HFF-Myc (cell line): ENCODE data around the gene UGT1A5.

ENCODE experiments used
- DNase-seq: peaks from one replicate; pipeline ENCODE4 v3.0.0-alpha.2; 2011; ENCODE audit warnings: low read depth; ENCODE audit errors: extremely low read depth
- H3K4me3 ChIP-seq: replicated peaks from 2 replicates; pipeline ENCODE4 v1.5.1; 2011; ENCODE audit warnings: low read depth, mild to moderate bottlenecking, control low read depth, low read length
- TF ChIP-seq, protein P1 (sequence below): IDR thresholded peaks from 2 replicates; pipeline ENCODE4 v1.5.1; 2012; ENCODE audit warnings: mild to moderate bottlenecking, low read depth, low read length, control low read depth; ENCODE audit errors: missing control alignments

The UGT1A5 gene

DNA sequence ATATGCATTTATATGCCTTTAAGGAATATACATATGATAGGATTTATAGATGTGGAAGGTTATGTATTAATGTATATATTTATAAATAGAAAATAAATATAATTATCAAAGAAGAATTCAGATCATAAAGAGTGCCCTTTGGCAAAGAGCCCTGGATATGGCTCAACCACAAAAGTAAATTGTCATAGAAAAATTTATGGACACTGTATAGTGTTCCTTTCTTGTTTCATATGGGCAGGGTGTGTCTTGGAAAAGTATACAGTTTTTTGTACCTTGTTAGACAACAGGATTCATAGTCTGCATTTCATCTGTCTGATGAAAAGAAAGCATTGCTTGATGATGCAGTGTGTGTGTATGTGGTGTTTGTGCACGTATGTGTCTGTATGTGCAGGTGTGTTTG lies 28.1 kb upstream of the UGT1A5 start:
- TF ChIP-seq, protein P1, sequence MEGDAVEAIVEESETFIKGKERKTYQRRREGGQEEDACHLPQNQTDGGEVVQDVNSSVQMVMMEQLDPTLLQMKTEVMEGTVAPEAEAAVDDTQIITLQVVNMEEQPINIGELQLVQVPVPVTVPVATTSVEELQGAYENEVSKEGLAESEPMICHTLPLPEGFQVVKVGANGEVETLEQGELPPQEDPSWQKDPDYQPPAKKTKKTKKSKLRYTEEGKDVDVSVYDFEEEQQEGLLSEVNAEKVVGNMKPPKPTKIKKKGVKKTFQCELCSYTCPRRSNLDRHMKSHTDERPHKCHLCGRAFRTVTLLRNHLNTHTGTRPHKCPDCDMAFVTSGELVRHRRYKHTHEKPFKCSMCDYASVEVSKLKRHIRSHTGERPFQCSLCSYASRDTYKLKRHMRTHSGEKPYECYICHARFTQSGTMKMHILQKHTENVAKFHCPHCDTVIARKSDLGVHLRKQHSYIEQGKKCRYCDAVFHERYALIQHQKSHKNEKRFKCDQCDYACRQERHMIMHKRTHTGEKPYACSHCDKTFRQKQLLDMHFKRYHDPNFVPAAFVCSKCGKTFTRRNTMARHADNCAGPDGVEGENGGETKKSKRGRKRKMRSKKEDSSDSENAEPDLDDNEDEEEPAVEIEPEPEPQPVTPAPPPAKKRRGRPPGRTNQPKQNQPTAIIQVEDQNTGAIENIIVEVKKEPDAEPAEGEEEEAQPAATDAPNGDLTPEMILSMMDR: no peak
- DNase-seq: no peak
- H3K4me3 ChIP-seq: no peak overlapping the region

DNA sequence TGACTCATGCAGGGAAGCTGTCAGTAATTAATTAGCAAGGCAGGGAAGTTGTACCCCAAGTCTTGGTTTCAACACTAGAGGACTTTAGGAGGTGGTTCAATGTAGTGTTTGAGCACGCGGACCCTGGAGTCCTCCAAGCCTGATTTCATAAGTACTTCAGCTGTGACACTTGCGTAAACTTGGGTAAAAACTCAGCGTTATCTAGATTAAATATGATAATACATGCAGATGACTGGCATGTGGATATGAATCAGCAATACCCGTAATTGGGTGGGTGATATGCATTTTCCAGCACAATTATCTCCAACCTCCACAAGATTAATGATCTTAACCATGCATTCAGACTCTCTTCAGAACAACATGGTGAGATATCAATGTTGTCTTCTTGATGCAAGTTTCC lies 25.8 kb upstream of the UGT1A5 start:
- TF ChIP-seq, protein P1: no peak
- no peak for DNase-seq
- H3K4me3 ChIP-seq: no peak overlapping the region

DNA sequence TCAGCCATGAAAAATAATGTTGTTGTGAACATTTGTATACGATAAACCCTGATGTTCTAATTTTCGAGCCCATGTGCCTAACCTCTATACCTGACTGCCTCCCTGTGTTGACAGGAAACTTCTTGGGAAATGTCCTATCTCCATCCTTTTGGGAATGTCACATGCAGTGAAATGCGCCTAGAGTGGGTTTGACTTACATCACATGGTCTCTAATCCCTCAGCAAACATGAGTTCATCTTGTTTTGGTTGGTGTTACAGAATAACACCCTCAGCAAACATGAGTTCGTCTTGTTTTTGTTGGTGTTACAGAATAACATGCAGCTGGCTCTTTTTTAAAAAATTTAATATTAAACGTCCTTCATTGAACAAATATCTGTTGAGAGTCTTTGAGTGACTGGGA lies 24.4 kb upstream of the UGT1A5 start:
- TF ChIP-seq, protein P1: no peak
- no peak for DNase-seq
- H3K4me3 ChIP-seq: no peak overlapping the region

DNA sequence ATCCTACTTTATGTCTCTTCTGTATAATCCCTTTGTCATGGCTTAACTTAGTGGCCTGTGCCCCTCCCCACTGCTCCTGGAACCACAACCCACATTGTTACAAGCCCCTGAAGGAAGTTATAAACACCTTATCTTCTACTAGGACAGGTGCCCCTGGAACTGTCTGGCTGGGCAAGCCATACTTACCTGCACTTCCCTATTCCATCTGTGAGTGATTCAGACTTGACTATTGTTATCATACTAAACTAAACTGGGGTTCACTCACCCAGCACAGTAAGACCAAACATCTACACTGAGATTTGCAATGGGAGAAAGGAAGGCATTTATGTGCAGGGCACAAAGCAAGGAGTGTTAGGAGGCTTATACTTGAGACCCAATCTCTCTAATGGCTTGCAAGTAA lies 23.7 kb upstream of the UGT1A5 start:
- DNase-seq: no peak
- no peak overlapping the region for H3K4me3 ChIP-seq
- TF ChIP-seq, protein P1: no peak

DNA sequence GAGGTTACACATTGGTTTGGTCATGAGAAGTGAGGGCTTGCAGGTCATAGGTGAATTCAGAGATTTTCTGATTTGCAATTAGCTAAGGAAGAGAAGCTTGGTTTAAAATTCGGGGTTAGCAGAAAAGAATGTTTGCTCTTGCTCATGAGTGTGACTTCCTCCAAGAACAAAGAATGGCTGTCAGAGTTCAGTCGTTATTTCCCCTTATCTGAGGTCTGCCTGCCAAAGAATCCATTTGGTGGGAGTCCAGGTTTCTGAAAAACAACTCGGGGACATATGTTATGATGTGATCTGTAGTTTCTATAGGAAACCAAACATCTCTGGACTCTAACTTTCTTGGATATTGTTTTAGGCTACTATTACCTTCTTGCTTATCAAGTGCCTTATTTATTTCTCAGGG lies 23.2 kb upstream of the UGT1A5 start:
- H3K4me3 ChIP-seq: no peak overlapping the region
- TF ChIP-seq, protein P1: no peak
- no peak for DNase-seq

DNA sequence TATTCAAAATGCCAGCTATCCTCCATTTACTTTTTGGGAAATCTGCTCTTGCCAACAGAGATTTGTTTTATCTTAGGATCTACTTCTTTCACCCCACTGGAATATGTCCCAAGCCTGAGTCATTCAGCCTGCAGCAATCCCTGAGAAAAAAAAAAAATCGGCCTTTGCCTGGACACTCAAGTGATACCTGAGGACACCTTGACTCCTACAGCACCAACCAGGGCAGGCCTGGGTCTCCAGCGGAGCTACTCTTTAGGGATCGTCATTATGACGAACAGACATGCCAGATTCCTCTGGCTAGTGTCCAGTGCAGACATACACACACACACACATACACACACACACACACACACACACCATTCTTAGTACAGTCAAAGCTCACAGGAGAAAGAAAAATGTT lies 22.3 kb upstream of the UGT1A5 start:
- no peak overlapping the region for H3K4me3 ChIP-seq
- TF ChIP-seq, protein P1: no peak
- DNase-seq: no peak

DNA sequence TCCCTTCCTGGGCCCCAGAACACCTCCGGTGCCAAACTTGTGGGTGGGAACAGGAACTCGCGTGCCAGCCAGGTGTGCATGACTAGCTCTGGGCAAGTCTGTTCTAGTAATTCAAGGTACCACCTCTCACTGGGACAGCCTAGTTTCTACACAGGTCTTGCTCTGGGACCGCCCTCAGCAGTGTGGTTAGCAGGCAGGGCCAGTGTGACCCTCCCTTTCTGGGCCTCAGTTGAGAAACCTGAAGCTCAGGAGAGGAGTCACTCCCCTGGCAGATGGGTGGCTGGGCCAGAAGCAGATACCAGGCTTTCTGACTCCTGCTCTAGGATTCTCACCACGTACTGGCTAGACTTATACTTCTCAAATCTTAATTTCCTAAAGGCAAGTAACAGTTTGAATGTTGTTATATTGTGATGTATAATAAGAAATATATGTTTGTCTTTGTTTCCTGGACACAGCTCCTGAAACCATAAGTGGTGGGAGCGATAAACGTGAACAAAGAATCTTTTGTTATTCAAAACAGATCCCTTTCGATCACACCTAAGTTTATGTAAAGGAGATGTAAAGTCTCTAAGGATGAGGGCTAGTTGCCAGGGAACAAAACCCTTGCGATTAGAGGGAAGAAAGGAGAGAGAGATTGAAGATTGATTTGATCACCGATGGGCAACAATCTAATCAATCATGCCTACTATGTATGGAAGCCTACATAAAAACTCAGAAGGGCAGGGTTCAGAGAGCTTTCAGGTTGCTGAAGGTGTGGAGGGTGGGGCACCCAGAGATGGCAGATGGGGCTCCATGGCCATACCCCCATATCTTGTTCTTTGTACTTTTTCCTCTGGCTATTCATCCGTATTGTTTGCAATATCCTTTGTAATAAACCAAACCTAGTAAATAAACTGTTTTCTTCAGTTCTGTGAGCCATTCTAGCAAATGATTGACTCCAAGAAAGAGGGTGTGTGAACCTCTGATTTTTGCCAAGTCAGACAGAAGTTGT lies 21.0 kb upstream of the UGT1A5 start:
- H3K4me3 ChIP-seq: no peak overlapping the region
- TF ChIP-seq, protein P1: no peak
- no peak for DNase-seq
